ENCODE results near the gene GPRC5D.

GRCh38 chr12:12939888-12940287 lies 12.1 kb downstream of the GPRC5D start:
- TF ChIP-seq POLR2A (IDR thresholded peaks at IDR 0.05; ENCODE audit: low read depth, low read length) (no peak), TAF1 (IDR thresholded peaks at IDR 0.05; ENCODE audit: low read depth, low read length) (no peak), POLR2AphosphoS5 (IDR thresholded peaks at IDR 0.05; ENCODE audit: low read depth, low read length) (no peak)

Measured in GM12891 (cell line).